ENCODE data around the gene TRIM44.
"Not testable (repeated sequence)": the region's sequence is repeated elsewhere in the genome, so short reads cannot be mapped to it uniquely, and the experiment has no call there.

Gene TRIM44

DNA sequence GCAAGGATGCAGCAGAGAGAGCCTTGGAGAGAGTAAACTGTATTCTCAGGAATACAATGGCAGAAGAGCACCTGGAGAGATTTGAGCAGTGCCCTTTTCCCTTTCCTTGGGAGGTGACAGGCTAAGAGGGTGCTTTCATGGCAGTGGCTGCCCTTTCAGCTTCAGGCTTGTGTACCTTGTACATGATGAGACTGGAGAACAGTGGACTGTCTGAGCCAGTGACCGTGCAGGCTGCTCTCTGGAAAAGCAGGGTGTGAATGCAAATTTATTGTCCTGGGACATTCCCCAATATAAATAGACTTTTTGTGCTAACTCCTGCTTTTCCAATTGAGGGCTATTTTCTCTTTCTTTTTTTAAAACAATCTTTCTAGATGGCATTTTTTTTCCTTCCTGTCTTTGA, 99.3 kb downstream of the TRIM44 start:
- no peak for DNase-seq

DNA sequence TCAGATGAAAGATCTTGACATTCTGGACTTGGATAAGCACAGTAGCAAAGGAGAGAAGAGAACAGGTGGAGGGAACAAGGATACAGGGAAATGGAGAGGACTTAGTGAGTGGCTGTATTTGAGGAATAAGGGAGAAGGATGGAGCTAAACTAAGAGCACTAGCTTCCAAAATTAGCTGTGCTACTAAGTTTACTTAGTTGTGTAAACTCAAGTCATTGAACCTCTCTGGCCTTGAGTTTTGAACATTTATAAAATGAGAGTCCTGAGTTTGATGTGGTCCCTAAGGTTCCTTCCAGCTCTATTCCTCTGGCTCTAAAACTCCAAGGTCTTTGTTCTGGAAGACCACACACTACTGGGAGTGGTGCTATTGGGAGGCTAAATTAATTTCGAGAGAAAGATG, 100.7 kb downstream of the TRIM44 start:
- DNase-seq, result no peak

DNA sequence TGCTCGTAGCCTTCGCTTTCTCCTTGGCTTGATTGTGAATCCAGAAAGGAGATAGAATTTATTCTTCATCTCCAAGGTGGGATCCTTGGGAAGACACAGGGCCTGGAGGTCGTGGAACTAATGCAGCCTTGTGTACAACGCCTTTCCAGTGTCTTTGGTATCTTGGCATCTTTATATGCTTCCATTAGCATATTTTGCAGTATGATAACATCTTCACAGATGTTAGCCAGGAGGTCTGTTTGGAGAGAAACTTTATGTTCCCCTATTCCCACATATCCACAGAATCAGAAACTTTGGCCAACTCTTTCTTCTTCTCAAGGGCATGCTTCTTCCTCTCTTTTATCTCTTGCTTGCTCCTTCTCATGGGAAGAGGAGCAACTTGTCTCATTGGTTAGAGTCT, 101.2 kb downstream of the TRIM44 start:
- no peak for DNase-seq

DNA sequence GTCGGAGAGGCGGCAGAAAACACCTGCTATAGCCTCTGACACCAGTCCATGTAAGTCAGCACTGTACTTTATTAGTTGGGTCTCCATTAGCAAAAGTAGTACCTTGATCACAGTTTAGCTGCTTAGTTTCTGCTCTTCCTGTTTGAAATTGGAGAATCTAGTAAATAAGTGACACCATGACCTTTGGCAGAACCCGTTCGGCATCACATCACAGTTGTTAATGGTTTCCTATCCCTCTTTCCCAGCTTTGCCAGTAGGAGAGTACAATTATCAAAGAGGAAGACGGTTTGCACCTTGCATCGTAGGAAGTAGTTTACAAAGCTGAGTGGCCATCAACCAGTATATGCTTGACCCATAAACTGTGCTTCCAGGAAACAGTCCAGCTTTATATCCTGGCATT, 101.8 kb downstream of the TRIM44 start:
- no peak for DNase-seq

DNA sequence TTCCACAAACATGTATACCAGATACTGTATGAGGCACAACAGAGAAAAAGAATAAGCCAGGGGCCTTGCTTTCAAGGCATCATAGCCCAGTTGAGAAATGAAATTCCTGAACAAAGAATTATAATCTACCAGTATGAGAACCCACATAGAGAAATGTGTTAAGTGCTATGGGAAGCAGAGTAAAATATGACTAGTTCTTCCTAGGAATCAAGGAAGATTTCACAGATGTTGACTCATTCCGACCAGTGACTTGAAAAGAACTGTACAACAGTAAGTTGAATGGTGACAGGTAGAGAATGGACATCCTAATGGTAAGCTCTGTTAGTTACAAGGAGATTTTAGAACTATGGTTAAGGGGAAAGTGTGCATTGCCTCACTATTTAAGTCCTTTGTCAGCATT, 102.6 kb downstream of the TRIM44 start:
- DNase-seq, result no peak

DNA sequence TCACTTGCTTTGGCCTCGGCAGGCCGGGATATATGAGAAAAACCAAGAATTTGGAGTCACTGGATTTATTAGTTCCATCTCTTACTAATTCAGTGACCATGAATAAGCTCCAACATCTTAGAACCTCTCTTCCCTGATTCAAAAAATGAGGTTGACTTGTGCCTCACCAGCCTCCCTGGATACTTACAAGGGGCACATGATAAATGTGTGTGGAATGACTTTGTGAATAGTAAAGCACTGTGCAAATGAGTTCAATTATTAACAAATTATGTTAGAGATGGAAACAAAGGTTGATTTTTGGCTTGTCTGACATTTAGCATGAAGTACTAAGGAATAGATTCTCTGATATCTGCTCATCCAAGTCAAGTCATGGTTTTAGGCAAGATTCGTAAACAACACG, 104.1 kb downstream of the TRIM44 start:
- no peak for DNase-seq

DNA sequence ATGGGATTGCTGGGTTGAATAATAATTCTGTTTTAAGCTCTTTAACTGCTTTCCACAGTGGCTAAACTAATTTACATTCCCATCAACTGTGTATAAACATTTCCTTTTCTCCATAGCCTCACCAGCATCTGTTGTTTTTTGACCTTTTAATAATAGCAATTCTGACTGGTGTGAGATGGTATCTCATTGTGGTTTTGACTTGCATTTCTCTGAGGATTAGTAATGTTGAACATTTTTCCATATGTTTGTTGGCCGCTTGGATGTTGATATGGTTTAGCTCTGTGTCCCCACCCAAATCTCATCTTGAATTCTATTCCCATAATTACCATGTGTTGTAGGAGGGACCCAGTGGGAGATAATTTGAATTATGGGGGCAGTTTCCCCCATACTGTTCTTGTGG, 107.8 kb downstream of the TRIM44 start:
- DNase-seq, result not testable (repeated sequence)

DNA sequence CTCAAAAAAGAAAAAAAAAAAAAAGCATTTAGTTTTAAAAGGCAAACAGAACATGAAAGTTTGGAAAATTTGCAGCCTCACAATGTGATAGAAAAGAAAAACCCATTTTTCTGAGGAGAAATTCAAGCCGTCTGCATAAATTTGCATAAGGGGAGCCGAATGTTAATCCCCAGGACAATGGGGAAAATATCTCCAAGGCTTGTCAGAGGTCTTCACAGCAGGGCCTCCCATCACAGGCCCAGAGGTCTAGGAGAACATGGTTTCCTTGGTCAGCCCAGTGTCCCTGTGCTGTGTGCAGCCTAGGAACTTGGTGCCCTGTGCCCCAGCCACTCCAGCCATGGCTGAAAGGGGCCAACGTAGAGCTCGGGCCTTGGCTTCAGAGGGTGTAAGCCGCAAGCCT, 109.1 kb downstream of the TRIM44 start:
- DNase-seq, result no peak

DNA sequence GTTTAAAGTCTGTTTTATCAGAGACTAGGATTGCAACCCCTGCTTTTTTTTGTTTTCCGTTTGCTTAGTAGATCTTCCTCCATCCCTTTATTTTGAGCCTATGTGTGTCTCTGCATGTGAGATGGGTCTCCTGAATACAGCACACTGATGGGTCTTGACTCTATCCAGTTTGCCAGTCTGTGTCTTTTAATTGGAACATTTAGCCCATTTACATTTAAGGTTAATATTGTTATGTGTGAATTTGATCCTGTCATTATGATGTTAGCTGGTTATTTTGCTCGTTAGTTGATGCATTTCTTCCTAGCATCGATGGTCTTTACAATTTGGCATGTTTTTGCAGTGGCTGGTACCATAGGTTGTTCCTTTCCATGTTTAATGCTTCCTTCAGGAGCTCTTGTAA, 114.7 kb downstream of the TRIM44 start:
- not testable (repeated sequence) for DNase-seq

DNA sequence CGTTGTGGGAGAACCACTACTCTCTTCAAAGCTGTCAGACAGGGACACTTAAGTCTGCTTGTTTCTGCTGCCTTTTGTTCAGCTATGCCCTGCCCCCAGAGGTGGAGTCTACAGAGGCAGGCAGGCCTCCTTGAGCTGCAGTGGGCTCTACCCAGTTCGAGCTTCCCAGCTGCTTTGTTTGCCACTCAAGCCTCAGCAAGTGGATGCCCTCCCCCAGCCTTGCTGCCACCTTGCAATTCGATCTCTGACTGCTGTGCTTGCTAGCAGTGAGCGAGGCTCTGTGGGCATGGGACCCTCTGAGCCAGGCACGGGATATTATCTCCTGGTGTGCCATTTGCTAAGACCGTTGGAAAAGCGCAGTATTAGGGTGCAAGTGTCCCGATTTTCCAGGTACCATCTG, 116.4 kb downstream of the TRIM44 start:
- DNase-seq, result not testable (repeated sequence)

DNA sequence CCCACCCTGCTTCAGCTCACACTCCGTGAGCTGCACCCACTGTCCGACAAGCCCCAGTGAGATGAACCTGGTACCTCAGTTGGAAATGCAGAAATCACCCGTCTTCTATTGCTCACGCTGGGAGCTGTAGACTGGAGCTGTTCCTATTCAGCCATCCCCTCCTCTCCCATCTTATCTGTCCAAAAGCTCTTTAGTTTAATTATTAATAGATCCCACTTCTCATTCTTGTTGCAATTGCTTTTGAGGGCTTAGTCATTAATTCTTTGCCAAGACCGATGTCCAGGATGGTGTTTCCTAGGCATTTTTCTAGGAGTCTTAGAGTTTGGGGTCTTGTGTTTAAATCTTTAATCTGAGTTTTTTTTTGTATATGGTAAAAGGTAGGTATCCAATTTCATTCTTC, 116.8 kb downstream of the TRIM44 start:
- DNase-seq, result no peak

DNA sequence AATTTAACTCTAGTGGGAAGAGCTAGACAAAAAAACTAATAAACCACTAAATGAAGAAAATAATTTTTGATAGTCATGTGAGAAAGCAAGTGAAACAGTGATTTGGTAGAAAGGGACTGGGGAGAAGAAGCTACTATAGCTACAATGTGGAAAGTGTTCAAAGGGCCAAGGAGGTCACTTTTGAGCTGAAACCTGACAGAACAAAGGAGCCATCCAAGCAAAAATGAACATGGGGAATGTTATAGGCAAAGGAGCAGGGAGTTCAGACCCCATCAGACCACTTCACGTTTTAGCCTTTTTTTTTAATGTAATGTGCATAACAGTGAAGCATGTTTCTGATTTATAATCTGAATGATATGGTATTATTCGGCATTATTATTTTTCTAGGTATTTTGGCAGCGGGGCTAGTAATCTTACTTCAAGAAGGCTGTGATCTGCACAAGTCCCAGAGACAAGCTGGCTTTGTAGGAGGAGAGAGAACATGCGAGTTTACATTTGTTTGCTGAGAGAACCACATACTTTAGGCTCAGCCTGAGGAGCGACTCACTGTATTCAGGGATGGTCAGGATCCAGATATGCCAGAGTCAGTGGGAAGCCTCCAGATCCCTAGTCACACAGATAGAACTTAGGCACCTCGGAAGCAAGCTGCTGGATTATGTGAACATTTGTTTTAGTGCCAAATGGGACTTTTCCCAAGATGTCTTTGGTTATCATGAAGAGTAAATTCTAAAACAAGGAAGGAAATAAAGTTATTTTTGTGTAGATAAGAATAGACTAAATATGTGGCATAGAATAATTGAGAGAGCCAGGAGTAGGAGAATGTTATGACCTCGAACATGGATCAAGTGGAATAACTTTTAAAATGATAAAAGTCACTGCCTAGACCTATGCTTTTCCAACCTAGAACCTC, 118.6 kb downstream of the TRIM44 start:
- no peak for DNase-seq

DNA sequence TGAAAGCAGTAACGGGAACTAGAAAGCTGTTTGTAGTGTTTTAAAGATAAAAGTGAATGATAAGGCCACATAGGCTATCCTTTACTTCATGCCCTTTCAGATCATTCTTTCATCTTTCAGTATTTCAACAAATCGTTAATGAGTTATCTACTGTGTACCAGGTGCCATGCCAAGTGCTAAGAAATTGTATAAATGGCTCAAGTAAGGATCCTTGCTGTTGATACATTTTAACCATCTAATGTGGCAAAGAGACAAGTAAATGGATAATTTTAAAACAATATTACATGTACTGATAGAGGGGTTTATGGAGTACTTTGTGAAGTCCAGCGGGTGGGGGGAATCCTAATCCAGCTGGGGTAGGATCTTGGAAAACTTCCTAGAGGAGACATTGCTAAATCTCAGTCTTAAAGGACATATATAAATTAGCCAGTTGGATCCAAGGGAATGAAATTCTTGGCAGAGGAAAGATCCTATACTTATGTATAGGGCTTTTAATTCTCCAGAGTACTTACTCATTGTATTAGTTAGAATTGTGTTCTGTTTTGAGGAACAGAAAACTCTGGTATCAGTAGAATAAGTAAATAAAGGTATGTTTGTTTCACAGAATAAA, 119.4 kb downstream of the TRIM44 start:
- DNase-seq, result no peak

DNA sequence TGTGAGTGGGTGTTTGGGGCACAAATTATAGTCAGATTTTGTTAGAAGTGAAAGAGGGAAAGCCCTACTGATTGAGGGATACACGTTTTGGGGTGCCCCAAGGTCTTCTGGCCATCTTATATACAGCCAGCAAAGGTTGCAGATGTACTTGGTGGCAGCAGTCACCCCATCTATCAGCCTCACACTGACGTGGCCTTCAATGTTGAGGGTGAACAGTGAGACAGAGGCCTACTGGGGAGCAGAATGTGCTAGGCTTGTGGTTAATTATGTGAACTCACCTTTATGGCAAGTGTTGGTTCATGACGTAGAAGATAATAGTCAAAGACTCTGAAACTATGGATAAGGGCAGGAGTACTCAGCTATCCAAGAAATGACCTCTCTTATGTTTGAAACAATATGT, 121.2 kb downstream of the TRIM44 start:
- no peak for DNase-seq

DNA sequence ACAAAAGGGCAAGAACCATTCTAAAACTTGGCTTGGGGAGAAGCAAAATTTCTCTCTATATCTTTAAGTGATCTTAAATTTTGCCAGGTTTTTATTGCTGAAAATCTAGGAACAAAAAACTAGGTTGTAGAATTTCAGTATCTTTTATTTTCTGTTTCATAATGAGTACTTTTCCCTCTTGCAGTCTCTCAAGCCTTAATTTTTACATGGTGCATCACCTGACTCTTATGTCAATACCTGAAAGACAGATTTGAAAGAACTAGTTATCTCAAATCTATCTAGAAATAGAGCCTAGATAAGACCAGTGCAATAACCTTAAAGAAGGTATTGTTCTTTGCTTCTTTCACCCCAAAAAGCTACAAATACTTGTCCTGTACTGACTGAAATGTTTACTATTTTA, 122.1 kb downstream of the TRIM44 start:
- DNase-seq, result no peak

DNA sequence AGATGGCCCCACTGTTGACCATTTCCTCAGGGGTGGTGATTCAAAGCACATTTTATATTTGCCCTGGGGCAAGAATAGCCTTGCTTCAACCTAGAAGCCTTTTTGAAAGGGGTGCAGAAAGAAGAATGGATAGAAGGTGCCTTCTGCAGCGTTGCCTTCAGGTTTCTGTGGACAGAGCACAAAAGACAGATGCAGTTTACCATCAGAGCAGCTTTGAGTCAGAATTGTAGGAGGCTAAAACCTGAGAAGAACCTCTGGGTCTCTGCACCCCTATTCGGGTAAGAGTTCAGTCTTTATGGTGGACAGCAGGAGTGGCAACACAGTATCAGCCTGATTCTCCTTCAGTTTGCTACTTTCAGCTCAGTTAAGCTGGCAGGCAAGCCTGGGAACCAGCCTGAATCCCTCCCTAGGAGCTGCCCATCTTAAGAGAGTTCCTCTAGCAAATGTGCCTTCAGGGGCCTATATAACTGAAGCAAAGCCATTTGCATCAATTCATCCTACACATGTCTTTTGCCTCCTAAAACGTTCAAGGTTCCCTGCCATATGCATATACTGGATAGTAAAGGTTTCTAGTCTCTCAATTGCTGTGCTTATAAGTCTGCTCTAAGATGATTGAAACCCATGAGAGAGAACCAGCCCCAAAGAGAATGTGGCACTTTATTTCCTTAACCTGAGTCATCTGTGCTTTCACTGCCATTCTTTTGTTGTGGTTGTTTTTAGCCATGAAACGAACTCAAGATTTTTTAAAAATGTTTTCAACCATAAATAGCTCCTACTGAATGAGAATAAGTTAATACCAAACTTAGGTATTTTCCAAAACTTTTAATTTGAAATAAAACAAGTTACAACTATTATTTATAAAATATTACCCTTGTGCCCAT, 123.0 kb downstream of the TRIM44 start:
- peak in 1 of 2 experiments; percentile 19 for DNase-seq

DNA sequence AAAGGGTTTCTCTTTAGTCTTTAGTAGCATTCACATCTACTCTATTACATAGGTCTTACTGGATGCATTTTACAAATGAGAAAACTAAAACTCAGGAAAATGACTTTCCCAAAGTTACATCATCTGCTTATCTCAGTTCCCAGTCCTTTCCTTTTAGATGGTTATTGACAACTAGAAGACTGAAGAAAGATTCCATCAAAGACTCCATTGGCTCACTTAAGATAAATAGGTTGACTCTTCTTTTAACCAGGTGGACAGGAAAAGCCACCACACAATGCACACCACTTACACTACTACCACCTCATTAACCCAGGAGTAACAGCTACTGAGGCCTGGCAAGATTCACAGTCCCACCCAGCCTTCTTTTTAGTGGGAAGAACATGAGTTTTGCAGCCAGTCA, 123.6 kb downstream of the TRIM44 start:
- no peak for DNase-seq

DNA sequence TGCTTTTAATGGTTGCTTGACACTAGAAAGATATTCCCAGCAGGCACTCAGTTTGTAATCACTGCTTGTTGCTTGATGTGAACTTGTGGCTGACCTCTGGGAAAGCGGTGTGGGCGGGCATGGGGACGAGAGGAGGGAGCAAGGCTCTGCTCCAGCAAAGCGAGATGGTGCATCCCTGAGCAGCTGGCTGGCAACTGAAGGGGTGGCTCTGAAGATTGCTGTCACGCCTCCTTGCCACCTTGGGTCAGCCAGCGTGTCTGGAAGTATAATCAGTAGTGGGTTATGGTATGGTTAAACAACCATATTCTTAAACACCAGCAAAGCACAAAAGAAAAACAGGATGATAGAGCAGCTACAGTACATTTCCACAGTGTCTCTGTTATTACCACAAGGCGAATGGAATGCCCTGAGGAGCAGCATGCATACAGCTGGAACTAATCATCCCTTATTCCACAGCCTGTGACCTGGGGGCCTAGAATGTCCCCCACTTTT, 124.5 kb downstream of the TRIM44 start:
- no peak for DNase-seq

DNA sequence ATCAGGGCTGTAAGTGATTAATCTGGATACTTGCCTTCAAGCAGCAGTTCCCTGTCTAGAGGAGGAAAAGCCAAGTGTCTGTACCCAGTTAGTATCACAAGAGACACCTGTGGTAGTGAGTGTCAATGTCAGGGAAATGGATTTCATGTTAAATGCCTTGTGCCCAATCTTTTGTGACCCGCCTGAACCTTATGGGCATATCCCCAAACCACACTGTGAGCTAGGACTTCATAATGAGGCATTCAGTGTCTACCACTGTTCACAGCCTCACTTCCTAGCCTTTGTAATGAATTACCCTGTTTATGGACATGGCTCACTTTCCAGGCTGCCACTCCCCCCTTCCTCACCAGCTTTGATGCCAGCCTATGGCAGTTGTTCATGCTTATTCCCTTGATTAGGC, 125.1 kb downstream of the TRIM44 start:
- DNase-seq, result no peak

DNA sequence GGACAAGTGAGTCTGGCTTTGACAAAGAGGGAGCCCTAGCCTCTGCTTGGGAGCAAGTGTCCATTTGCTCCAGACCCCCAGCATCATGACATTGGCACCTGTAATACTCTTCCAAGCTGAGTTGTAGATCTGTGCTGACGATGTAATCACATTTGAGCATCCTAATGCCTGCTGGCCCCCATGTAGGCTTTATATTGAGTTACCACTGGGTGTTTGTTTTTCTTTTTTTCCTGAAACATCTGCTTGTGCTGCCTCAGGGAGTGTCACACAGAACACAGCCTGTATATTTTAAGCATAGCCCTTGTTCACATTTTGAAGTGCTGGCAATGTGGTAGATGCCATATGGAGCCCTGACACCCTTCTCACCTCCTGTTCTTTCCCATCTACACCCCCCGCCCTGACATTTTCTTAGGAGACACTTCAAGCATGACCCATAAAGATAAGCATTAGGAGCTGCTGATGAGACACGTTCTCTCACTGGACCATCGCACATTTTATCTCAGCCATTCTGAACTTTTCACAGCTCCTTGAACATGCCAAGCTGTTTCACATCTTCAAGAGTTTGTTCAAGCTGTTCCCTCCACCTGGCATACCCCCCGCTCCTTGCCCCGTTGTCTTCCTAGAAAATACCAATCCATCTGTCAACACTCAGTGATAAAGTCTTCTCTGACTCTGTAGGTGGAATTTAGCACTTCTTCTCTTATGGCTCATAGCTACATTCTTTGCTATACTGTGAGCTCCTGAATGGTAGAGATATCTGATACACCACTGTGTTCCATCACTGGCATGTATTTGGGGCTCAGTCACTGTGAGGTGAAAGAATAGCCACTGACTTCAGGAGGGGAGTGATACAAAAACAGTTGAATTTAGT, 128.7 kb downstream of the TRIM44 start:
- DNase-seq, result peak; percentile 31 to 66

DNA sequence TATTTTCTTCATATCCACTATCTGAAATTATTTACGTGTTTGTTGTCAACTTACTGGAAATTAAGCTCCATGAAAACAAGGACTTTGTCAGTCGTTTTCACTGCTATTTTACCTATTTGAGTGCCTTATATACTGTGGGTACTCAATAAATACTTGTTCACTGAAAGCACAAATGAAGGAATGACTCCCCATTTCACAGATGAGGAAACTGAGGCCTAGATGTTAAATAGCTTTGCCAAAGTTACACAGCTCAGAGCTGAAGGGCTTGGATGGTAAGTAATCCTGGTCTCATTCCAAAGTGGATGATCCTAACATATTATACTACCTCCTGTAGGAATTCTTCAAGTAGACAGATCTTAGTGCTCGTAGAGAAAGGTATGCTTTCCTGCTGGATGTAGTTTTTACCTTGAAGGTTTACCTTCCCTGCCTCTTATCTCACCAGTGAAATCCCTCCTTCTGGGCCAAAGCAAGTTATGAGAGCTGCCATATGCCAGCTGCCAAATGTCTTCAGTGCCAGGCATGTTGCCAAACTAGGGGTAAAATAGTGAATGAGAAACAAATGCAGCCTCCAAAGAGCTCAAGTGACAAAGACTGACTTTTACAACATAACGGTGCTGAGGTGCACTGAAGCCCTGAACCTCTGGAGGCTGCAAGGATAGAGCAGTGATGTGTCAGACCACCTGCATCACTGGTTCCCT, 129.7 kb downstream of the TRIM44 start:
- peak in 1 of 2 experiments; percentile 47 for DNase-seq

DNA sequence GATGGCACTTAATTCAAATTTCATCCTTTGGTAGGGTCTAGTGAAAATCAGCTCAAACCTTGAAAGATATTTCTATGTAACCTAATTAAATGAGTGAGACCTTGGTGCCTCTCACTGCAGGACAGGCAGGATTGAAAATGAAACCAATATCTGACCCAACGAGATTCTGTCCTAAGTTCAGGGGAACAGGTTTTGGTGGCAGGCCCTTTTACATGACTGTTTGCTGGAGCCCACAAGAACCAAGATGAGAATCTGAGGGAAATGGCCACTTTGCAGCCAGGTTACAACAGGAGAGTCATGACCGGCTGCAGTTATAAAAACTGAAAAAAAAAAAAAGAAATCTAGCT, 130.2 kb downstream of the TRIM44 start:
- DNase-seq, result no peak
